Measurements from ENCODE around the gene TRMT44.

DNA sequence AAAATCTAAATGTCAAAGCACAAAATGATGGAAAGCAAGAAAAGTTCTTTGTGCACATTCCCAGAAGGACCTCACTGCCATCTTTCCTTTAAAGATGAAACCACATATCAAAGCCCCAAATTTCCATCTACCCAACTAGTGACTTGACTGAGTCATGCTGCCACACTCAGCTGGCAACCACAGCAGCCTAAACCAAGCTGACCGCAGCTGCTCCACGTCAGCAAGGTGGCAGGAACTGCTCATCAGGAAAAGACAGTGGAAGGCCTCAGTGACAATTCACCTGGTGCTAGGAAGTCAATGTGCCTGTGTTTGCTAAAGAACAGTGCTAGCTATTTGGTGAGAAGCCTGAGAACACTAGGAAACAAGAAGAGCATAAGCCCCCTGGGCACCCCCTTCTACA, 26.2 kb upstream of the TRMT44 start:
- TF ChIP-seq CTCF (conservative IDR thresholded peaks at IDR 0.05; ENCODE audit: low read depth, low read length) (no peak), RAD21 (IDR thresholded peaks at IDR 0.05; ENCODE audit: low read length) (no peak), RFX5 (IDR thresholded peaks at IDR 0.05; ENCODE audit: low read depth, low read length) (no peak), POLR2A (IDR thresholded peaks at IDR 0.05; ENCODE audit: low read depth, low read length) (no peak), NFE2L2 (IDR thresholded peaks at IDR 0.05; ENCODE audit: low read depth, low read length) (no peak), SMC3 (IDR thresholded peaks at IDR 0.05; ENCODE audit: low read depth, low read length) (no peak)
